Body of pancreas (tissue), 4 donors: ENCODE data around the gene SLC1A2.

ENCODE experiments used
- POLR2A ChIP-seq, 3 donors: fragments of 450-650 bp; IDR thresholded peaks; one replicate each; pipeline ENCODE4 v1.6.1; 2016; ENCODE audit warnings: antibody characterized with exemption in 3 of 3, mild to moderate bottlenecking in 2 of 3
- TF ChIP-seq, protein P1 (sequence below), 7 experiments: fragments of 450-650 bp in 4 of 7; fragments of 200-600 bp in 3 of 7; sonication (generic) in 3 of 7; IDR thresholded peaks; one replicate each; pipeline ENCODE4 v1.5.1; 2016 to 2019; ENCODE audit warnings: antibody characterized with exemption in 7 of 7

DNA sequence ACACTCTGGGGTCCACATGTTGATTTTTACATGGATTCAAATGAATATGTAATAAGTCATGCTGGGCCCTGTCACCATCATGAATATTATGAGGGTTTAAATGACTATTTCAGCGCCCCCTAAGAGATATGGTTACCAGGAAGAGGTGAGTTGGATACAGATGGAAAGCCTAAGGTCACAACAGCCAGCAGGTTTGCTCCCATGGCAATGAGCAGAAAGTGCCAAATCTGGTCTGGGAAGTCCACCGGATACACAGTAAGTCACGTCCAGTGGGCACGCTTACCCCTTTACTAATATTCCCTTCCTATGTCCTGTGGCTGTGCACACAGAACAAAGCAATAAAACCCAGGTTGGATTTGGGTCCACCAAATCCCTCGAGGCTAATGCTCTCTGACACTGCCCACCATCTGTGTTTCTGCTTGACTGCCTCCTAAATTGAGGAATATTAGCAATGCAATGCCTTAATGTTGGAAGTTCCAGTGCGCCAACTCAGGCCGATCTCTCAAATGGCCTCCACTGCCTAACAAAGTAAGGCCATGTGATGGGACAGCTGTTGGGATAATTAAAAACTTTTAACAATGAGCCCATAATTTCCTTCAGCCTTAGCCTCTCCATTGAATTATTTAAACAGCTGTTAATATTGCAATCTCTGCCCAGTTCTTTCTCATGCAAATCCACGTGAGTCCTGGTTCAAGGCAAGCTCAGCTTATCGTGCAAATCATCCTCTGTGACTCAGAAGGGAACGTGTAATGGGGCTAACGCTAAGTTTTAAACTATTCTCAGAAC, 97.6 kb downstream of the SLC1A2 start:
- TF ChIP-seq POLR2A (IDR thresholded peaks at IDR 0.05): no peak
- TF ChIP-seq, protein P1, sequence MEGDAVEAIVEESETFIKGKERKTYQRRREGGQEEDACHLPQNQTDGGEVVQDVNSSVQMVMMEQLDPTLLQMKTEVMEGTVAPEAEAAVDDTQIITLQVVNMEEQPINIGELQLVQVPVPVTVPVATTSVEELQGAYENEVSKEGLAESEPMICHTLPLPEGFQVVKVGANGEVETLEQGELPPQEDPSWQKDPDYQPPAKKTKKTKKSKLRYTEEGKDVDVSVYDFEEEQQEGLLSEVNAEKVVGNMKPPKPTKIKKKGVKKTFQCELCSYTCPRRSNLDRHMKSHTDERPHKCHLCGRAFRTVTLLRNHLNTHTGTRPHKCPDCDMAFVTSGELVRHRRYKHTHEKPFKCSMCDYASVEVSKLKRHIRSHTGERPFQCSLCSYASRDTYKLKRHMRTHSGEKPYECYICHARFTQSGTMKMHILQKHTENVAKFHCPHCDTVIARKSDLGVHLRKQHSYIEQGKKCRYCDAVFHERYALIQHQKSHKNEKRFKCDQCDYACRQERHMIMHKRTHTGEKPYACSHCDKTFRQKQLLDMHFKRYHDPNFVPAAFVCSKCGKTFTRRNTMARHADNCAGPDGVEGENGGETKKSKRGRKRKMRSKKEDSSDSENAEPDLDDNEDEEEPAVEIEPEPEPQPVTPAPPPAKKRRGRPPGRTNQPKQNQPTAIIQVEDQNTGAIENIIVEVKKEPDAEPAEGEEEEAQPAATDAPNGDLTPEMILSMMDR (IDR thresholded peaks at IDR 0.05): no peak
